T-helper 1 cell (primary cell): ENCODE results near the gene POLR2I.
"Not testable (repeated sequence)": the region's sequence is repeated elsewhere in the genome, so short reads cannot be mapped to it uniquely, and the experiment has no call there.

Experiments used
- DNase-seq, 5 donors: peaks; one replicate each; pipeline ENCODE4 v3.0.0-alpha.2; 2012 to 2020
- total RNA-seq, 4 donors: gene quantifications; one replicate each; lab custom pipeline; 2026; lab: John Stamatoyannopoulos, UW

Gene POLR2I
- total RNA-seq, result 8.4 to 10.3 (median 9.6) reads per million in 4 donors

DNA sequence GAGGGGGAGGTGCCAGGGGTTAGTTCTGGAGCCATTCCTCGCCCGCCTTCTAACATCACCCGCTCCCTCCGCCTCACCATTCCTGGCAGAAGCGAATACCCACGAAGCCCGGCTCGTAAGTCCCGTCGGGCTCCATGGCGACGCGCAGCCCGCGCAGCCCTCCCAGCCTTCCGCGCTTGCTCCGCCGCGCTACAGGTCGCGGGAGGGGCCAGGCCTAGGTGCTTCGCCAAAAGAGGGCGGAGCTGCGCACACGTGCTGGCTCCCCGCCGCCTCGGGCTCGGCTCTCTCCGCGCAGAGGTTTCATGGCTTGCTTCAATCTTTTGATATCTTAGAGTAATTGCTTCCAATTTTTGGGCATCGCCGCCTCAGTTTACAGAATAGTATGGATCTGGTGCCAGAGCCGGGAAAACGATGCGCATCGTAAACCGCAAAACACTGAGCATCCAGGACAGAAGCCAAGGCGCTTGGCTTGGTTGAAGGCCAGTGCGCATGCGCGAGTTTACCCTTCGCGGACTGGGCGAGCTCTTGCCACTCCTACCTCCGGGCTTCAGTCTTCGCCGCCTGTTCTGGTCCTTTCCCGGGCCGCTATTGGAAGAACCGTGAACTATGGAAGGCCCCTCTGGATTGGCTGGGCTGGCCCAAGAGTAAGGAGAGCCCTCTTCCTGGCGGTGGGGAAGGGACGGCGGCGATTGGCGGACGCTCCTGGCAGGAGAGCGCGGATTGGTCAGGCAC lies at the start of gene POLR2I:
TSS of gene POLR2I (minus strand) at position 155 of the 732 bp plus-strand sequence. CDS start at position 136, 19 bp downstream.
- DNase-seq, result peak; percentile 97 to 100 (median 99)

DNA sequence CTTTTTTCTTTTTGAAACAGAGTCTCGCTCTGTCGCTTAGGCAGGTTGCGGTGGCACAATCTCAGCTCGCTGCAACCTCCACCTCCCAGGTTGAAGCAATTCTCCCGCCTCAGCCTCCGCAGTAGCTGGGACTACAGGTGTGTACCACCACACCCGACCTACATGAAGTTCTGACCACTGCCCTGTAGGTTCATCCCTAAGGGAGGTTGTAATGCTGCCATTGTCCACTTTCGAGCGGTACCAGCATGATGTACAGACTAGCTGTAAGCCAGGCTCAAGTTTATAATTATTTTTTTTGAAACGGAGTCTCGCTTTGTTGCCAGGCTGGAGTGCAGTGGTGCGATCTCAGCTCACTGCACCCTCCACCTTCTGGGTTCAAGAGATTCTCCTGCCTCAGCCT lies 49.1 kb upstream of the POLR2I start:
- no peak for DNase-seq

DNA sequence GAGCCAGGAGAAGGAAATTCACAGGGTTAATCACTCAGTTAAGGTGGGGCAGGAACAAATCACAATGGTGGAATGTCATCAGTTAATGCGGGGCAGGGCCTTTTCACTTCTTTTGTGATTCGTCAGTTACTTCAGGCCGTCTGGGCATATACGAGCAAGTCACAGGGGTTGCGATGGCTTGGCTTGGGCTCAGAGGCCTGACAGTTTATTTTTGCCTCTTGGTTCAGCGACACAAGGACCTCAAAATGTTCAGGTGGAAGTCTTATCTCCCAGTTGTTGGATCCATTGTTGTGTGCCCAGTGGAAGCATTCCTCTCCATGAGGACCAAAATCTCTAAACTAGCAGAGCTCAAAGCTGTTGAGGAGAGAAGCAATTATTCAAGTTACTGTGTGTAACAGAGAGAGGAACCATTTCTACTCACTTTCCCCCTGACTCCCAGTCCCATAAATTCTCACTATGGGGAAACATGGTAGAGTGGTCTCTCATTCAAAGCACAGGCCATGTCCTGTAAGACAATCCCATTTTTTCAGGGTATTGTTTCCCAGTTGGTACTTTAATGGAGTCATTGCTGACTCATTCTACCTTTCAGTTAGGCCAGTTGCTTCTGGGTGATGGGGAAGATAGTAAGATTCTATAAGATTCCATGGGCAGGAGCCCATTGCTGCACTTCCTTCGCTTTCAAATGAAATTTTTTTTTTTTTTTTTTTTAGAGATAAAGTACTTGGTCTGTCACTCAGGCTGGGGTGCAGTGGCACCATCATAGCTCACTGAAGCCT lies 46.3 kb upstream of the POLR2I start:
- no peak for DNase-seq

DNA sequence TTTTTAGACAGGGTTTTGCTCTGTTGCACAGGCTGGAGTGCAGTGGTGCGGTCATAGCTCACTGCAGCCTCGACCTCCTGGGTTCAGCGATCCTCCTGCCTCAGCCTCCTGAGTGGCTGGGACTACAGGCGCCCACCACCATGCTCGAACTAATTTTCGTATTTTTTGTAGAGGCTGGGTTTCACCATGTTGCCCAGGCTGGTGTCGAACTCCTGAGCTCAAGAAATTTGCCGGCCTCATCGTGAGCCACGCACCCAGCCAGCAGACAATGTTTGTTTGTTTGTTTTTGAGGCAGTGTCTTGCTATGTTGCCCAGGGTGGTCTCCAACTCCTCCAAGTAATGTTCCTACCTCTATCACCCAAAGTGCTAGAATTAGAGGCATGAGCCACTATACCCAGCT lies 38.5 kb upstream of the POLR2I start:
- DNase-seq, result no peak

DNA sequence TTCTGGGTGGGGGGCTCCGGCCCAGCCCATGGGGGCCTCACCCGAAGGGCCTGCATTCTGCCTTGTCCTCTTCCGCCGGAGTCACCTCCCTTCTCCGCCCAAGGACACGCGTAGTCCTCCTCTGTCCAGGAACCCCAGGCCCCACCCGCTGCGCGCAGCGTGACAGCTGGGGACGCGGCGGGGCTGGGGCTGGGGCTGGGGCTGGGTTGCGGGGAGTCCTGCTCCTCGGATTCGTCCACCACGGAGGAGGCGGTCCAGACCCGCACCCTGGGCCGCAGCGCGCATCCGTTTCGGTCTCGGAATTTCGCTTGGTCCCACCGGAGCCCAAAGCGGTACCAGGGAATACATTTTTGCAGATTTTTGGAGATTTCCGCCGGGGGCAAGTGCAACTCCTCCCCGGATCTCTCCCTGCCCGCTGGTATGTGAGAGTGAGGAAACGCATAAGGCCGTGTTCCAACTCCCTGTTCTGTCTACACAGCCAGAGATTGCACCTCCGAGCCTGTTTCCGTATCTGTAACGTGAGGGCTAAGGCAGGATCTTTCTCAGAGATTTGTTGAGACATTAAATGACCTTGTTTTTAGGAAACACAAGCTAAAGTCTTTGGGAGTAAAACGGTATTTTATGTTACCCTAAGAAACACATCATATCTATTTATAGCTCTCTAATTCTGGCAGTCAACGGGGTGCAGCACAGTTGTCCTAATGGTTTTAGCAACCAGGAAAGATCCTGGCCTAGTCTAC lies 37.8 kb upstream of the POLR2I start, which contains the start of gene COX7A1:
TSS of gene COX7A1 (minus strand) at position 96 of the 740 bp plus-strand sequence. CDS start at position 56, 40 bp downstream.
- no peak for DNase-seq

DNA sequence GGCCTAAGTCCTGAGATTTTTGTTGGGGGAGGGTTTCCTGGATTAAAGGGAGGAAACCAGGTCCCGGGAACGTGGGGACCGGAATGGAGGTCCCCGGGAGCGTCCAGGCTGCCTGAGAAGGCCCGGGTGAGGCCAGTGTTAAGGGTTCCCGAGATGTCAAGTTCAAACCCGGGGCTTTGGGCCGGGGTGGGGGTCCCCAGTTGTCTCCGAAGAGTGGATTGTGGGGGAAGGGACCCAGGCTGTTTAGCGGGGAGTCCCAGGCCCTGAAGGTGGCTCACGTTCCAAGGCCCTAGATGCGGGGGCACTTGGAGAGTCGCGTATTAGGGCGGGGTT lies 37.3 kb upstream of the POLR2I start:
- no peak for DNase-seq

DNA sequence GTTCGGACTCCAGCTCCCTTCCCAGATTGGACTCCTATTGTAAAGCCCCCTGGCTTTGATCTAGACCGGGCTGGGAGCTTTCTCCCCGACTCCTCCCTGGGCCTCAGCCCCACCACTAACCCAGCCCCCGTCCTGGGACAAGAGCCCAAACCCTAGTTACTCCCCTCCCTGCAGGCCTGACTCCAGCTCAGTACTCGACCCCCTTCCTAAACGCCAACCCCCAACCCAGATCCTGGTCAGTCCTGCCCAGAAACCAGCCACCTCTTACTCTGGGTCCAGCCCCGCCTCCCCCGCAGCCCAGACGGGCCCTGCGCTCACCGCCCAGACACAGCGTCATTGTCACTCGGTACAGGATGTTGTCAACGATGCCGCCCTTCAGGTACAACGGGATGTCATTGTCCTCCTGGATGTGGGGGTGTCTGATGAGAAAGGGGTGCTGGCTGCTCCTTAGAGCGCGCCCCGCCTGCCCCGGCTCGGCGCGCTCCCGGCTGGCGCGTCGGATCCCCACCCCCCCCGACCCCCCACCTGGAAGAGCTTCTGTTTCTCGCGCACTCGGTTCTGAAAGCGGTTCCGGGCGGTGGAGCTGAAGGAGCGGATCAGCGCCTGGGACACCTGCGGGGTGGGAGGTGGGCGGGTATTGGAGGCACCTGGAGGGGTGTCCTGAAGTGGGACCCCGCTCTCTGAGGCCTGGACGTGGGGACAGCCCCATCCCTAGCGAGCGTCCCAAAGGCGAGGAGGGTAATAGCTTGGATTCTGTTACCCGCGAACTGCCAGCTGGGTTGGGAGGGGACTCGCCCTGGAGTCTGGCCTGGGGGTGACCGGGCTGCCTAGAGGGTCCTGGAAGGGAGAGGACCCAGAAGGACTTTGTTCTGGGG lies 36.7 kb upstream of the POLR2I start:
- no peak for DNase-seq

DNA sequence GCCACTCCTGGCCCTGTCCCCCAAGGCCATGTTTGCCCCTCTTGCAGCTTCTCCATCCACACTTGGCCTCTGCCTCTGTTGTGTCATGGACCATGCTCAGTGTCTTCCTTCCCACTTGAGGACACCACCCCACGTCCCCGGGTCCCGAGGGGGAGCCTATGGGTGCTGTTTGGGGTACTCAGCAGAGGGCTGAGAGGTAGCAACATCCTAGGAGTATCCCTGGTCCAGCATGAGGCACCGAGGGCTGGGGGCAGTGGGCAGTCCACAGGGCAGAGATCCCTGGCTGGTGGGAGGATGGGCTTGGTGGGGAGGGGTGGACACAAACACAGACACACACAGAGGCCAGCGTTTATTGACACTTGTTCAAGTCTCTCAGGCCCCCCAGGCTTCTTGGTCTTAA lies 35.9 kb upstream of the POLR2I start:
- no peak for DNase-seq

DNA sequence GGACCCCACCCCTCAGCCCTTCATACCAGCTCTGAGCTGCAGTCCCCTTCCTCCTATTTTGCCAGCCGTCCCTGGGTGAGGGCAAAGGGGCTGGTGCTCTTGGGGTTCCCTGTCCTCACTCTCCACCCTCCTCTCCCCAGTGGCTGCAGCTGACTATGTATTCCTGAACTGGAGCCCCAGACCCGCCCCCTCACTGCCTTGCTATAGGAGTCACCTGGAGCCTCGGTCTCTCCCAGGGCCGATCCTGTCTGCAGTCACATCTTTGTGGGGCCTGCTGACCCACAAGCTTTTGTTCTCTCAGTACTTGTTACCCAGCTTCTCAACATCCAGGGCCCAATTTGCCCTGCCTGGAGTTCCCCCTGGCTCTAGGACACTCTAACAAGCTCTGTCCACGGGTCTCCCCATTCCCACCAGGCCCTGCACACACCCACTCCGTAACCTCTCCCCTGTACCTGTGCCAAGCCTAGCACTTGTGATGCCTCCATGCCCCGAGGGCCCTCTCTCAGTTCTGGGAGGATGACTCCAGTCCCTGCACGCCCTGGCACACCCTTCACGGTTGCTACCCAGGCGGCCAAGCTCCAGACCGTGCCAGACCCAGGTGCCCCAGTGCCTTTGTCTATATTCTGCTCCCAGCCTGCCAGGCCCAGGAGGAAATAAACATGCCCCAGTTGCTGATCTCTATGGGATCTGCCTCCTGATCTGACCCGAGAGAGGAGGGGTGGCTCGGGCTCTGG lies 35.2 kb upstream of the POLR2I start:
- DNase-seq, result no peak

DNA sequence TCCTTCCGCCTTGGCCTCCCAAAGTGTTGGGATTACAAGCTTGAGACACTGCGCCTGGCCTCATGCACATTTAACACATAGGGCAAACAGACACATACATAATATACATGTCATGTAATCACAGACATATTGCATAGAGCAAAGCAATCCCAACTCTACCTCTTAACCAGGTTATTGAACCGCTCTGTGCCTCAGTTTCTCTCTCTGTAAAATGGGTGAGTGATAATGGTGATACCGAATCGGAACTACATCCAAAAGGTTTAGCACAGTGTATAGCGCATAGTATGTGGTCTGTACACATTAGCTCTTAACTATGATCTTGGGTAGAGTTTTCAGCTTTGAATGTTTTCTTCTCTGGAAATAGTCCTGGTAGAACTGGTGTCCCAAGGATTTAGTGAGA lies 29.9 kb upstream of the POLR2I start:
- DNase-seq, result no peak

DNA sequence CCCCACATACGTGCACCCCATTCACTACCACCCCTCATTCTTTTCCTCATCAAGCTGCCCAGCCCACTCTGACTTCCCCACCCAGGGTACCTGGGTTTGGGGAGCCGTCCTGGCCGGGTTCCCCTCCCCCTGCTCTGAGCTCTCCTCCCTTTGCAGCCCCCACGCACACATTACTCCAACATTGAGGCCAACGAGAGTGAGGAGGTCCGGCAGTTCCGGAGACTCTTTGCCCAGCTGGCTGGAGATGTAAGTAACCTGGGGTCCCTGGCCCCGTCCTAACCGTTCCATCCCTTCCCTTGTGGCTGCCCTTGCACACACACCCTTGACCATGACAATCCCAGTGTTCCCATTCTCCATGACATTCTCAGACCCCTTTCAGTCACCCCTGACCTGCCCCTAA lies 27.8 kb upstream of the POLR2I start:
- no peak for DNase-seq

DNA sequence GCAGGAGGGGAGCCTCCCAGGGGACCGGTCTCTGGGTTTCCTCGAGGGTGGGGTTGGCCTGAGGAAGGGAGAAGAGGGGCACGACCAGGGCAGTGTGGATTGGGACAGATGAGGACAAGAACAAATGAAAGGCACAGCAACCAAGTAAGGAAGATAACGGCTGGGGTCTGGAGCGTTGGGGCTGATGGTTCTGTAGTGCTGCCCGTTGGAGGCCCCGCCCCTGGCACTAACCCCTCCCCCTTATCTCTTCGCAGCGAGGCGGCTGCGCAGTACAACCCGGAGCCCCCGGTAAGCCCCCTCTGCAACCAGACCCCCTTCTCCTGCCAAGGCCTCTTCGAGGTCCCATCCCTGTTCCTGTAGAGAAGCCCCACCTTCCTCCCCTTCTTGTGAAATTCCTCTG lies 27.4 kb upstream of the POLR2I start:
- no peak for DNase-seq

DNA sequence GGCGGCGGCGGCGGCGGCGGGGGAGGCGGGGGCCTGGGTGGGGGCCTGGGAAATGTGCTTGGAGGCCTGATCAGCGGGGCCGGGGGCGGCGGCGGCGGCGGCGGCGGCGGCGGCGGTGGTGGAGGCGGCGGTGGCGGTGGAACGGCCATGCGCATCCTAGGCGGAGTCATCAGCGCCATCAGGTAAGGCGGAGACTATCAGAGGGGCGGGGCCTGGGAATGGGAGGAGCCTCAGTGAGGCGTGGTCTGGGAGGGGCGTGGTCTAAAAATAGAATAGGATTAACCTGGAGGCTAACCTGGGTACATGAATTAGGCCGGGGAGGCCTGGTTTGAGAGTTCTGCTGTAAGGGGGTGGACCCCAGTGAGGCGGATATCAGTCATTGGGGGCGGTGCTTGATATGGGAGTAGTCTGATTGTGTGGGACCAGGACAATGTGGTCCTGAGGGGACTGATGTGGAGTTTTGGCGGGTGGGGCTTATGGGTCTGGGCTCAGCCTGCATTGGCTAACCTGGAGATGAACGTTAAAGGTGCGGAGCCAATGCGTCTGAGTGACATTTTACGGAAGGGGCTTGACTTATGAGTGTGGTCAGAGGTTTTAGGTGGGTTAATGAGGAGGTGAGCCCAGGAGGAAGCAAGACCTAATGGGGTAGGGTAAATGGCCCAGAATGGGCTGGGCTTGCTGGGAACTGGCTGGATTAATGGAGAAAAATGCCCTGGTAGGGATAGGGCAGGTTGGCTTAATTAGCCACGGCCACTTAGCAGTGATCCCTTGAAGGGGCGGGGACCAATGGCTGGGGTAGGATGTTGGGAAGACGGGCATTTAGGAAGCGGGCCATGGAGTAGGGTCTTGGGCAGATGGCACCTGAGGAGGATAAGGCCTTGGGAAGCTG lies 26.6 kb upstream of the POLR2I start:
- DNase-seq, result peak; percentile 67 to 90 (median 84)

DNA sequence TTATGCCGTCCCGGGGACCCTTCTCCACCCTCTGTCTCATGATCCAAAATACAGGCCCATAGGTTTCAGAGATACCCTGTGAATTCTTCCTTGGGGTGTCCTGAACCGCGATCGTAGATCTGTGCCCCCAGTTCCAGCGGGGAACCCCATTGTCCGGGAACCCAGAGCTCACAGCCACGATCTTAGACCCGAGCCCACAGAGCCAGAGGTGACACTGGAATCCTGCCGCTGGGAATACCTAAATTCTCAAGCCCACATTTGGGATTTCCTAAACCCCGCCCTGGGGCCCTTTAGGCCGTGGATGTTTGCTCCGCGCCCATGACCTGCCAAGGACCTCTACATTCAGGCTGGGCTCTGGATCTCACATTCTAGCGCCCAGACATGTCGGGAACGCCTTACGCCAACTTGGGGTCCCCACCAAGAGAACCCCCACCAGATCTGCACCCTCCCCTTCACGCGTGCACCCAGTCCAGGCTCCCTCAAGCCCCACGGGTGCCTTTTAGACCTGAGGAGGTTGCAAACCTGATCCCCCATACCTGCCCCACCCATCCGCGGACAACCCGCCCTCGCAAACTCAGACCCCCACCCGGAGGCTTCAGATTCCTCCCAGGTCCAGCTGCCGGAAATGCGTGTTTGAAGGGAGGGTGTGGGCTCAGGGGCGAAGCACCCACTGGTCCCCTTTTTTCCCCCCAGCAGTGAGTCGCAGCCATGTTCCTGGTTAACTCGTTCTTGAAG lies 25.8 kb upstream of the POLR2I start:
- DNase-seq, result peak in 3 of 5 donors; percentile 18 to 56 (median 26)

DNA sequence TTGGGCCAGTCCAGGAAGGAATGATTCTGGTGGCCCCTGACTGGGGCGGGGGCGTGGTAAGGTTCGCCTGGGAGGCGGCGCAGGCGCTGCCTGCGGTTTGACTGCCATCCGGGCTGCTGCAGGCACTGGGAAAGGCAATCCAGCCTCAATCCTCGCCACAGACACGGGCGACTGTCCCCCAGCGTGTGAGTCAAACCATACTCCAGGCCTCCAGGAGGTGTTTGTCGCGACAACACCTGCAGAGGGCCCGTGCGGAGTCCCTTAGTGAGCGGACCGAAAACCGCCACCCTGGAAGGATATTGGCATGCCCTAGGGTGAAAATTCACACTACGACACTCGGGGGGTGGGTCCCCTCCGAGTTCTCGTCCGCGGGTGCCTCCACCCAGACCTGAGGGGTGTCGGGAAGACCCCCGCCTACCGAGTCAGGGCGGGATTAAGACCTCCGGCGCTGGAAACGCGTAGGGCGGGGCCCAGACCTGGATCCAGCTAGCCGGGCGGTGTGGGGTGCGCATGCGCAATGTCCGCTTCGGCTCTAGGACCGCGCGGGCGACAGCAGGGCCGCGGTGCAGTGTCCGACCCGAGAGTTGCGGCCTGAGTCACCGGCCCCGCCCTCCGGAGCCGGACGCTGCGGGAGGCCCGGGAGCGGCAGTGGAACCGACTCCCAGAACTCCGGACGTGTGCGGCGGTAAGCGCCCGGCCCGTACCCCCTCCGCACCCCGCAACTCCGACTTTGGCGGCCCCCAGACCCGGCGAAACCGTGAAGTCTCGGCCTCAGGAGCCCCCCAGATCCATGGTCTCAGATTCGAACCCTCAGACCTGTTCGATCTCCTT lies 25.0 kb upstream of the POLR2I start, which contains the start of gene CAPNS1:
TSS of gene CAPNS1 (plus strand) at position 594 of the 831 bp plus-strand sequence. CDS start 946 bp downstream, outside the sequence.
- peak; percentile 81 to 96 (median 87) for DNase-seq

DNA sequence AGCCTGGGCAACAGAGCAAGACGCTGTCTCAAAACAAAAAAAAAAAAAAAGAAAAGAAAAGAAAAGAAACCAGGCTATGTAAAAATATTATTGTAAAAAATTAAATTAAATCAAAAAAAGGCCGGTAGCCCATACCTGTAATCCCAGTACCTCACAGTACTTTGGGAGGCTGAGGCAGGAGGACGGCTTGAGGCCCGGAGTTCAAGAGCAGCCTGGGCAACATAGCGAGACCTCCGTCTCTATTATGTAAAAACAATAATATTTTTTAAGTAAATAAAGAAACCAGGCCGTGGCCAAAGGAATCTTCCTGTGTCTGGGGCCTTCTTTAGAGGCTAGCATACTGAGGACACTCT lies 24.4 kb upstream of the POLR2I start:
- DNase-seq, result no peak

DNA sequence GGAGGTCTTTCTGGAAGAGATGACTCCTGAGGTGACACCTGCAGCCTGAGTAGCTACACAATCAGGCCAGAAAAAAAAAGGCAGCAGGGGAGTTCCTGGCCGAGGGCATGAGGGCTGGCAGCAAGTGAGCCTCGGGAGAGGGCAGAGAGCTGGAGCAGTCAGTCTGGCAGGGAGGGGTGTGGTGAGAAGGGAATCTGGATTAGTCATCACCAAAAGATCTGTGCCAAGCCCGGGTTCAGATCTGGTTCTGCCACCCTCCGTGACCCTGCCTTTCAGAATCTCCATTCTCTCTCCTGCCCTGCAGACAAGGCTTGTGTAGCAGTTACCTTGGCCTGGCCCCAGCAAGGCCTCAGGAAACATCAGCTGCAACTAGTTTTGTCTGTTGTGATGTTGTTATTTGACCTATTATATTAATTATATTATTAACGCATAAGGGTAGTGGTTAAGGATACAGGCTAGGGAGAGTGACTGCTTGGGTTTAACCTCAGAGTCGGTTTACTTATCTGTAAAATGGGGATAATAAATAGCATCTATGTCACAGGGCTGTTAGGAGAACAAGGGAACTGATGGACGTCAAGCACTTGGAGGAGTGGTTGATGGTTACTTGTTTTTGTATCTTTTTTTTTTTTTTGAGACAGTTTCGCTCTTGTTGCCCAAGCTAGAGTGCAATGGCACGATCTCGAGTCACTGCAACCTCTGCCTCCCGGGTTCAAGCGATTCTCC lies 22.4 kb upstream of the POLR2I start:
- no peak for DNase-seq

DNA sequence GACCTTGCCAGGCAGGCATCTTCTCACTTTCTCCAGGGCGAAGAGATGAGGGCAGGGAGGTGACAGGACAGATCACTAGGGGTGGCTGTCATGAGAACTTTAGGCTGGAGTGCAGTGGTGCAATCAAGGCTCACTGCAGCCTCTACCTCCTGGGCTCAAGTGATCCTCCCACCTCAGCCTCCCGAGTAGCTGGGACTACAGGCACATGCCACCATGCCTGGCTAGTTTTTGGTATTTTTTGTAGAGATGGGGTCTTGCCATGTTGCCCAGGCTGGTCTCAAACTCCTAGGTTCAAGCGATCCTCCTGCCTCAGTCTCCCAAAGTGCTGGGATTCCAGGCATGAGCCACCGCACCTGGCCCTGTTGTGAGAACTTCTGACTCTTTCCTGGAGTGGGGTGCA lies 20.2 kb upstream of the POLR2I start:
- DNase-seq, result not testable (repeated sequence)
